H9 (cell line): ENCODE data around the gene SPANXA1. TPM values are rescaled to one million over a fixed set of nuclear protein-coding genes. Genes with fewer than 3 reads are reported as not detected.
"Not testable (repeated sequence)": the region's sequence is repeated elsewhere in the genome, so short reads cannot be mapped to it uniquely, and the experiment has no call there.

Source experiments
- DNase-seq: peaks from one replicate; pipeline ENCODE4 v3.0.0-alpha.2; 2017
- H2AFZ ChIP-seq: one replicate; pipeline ENCODE4 v1.6.1; 2013; ENCODE audit warnings: mild to moderate bottlenecking, low read length, control low read depth, moderate library complexity
- H2AK5ac ChIP-seq: 2 replicates; pipeline ENCODE4 v1.6.1; 2013; ENCODE audit warnings: low read length, control low read depth, mixed read lengths; ENCODE audit not compliant: insufficient read length
- H2BK120ac ChIP-seq: one replicate; pipeline ENCODE4 v1.6.1; 2013; ENCODE audit warnings: low read depth, mild to moderate bottlenecking, low read length, control low read depth, inconsistent platforms; ENCODE audit not compliant: poor library complexity, severe bottlenecking
- H2BK12ac ChIP-seq: 2 replicates; pipeline ENCODE4 v1.6.1; 2013; ENCODE audit warnings: low read length, control low read depth, mixed read lengths, low read depth; ENCODE audit not compliant: insufficient read length
- H2BK15ac ChIP-seq: 2 replicates; pipeline ENCODE4 v1.6.1; 2013; ENCODE audit warnings: low read depth, low read length, control low read depth
- H2BK20ac ChIP-seq: one replicate; pipeline ENCODE4 v1.6.1; 2013; ENCODE audit warnings: low read depth, mild to moderate bottlenecking, low read length, control low read depth, inconsistent platforms; ENCODE audit not compliant: poor library complexity, severe bottlenecking
- H2BK5ac ChIP-seq: 2 replicates; pipeline ENCODE4 v1.6.1; 2013; ENCODE audit warnings: low read length, control low read depth, mixed read lengths; ENCODE audit not compliant: insufficient read length
- H3K14ac ChIP-seq: 2 replicates; pipeline ENCODE4 v1.6.1; 2013; ENCODE audit warnings: low read length, control low read depth; ENCODE audit not compliant: insufficient read depth
- H3K18ac ChIP-seq: 2 replicates; pipeline ENCODE4 v1.6.1; 2013; ENCODE audit warnings: low read depth, mild to moderate bottlenecking, mixed read lengths, low read length, control low read depth; ENCODE audit not compliant: insufficient read length
- H3K23ac ChIP-seq: 2 replicates; pipeline ENCODE4 v1.6.1; 2013; ENCODE audit warnings: low read length, control low read depth, mixed read lengths, low read depth; ENCODE audit not compliant: insufficient read length
- H3K23me2 ChIP-seq: 2 replicates; pipeline ENCODE4 v1.6.1; 2013; ENCODE audit warnings: low read depth, mild to moderate bottlenecking, mixed read lengths, low read length, control low read depth; ENCODE audit not compliant: insufficient read length, poor library complexity, severe bottlenecking
- H3K27ac ChIP-seq: 2 replicates; pipeline ENCODE4 v1.5.1; 2013; ENCODE audit warnings: low read length, control low read depth, mixed read lengths, low read depth; ENCODE audit not compliant: insufficient read length
- H3K27me3 ChIP-seq: 2 replicates; pipeline ENCODE4 v1.6.1; 2013; ENCODE audit warnings: low read length, control low read depth, inconsistent platforms; ENCODE audit not compliant: insufficient read depth
- H3K4ac ChIP-seq: 2 replicates; pipeline ENCODE4 v1.6.1; 2013; ENCODE audit warnings: low read depth, mild to moderate bottlenecking, control low read depth, inconsistent platforms, low read length, moderate library complexity
- H3K4me1 ChIP-seq: 2 replicates; pipeline ENCODE4 v1.6.1; 2013; ENCODE audit warnings: low read length, control low read depth, inconsistent platforms; ENCODE audit not compliant: insufficient read depth
- H3K4me2 ChIP-seq: 2 replicates; pipeline ENCODE4 v1.6.1; 2013; ENCODE audit warnings: low read length, control low read depth, mixed read lengths; ENCODE audit not compliant: insufficient read length, insufficient read depth
- H3K56ac ChIP-seq: 2 replicates; pipeline ENCODE4 v1.6.1; 2013; ENCODE audit warnings: low read depth, mild to moderate bottlenecking, mixed read lengths, low read length, control low read depth; ENCODE audit not compliant: insufficient read length
- H3K79me1 ChIP-seq: 2 replicates; pipeline ENCODE4 v1.6.1; 2013; ENCODE audit warnings: low read depth, mild to moderate bottlenecking, moderate library complexity, low read length, control low read depth, inconsistent platforms; ENCODE audit not compliant: insufficient read depth, poor library complexity, severe bottlenecking
- H3K79me2 ChIP-seq: 2 replicates; pipeline ENCODE4 v1.6.1; 2013; ENCODE audit warnings: low read length, control low read depth, inconsistent platforms; ENCODE audit not compliant: insufficient read depth
- H3K9ac ChIP-seq: 2 replicates; pipeline ENCODE4 v1.6.1; 2013; ENCODE audit warnings: low read length, control low read depth, mixed read lengths; ENCODE audit not compliant: insufficient read length; ENCODE audit errors: extremely low read depth
- H3K9me3 ChIP-seq: one replicate; pipeline ENCODE4 v1.6.1; 2013; ENCODE audit warnings: low read depth, low read length, inconsistent platforms; ENCODE audit not compliant: control insufficient read depth
- H3T11ph ChIP-seq: one replicate; pipeline ENCODE4 v1.6.1; 2013; ENCODE audit warnings: mild to moderate bottlenecking, low read length, control low read depth, inconsistent platforms
- H4K20me1 ChIP-seq: one replicate; pipeline ENCODE4 v1.6.1; 2013; ENCODE audit not compliant: control insufficient read depth, insufficient read length, insufficient read depth
- H4K5ac ChIP-seq: 2 replicates; pipeline ENCODE4 v1.6.1; 2013; ENCODE audit warnings: low read depth, mild to moderate bottlenecking, mixed read lengths, low read length, control low read depth; ENCODE audit not compliant: insufficient read length
- H4K8ac ChIP-seq: replicated peaks from 2 replicates; pipeline ENCODE4 v1.6.1; 2013; ENCODE audit warnings: low read length, control low read depth, mixed read lengths, low read depth; ENCODE audit not compliant: insufficient read length
- H4K91ac ChIP-seq: 2 replicates; pipeline ENCODE4 v1.6.1; 2013; ENCODE audit warnings: low read depth, mild to moderate bottlenecking, moderate library complexity, mixed read lengths, low read length, control low read depth; ENCODE audit not compliant: insufficient read length
- H3K27ac Mint-ChIP-seq, 3 experiments: 2 replicates in 2 of 3; 3 replicates in 1 of 3; pipeline ENCODE4 v1.8.0; 2020 to 2021; ENCODE audit warnings: mixed read lengths in 3 of 3, mild to moderate bottlenecking in 1 of 3, moderate library complexity in 1 of 3
- H3K27me3 Mint-ChIP-seq: 2 replicates; pipeline ENCODE4 v1.8.0; 2021; ENCODE audit warnings: low read depth, mild to moderate bottlenecking, moderate library complexity, mixed read lengths
- H3K36me3 Mint-ChIP-seq, 3 experiments: 2 replicates in 2 of 3; 3 replicates in 1 of 3; pipeline ENCODE4 v1.8.0; 2020 to 2021; ENCODE audit warnings: low read depth in 3 of 3, mixed read lengths in 3 of 3; ENCODE audit not compliant: insufficient read depth in 1 of 3
- H3K4me1 Mint-ChIP-seq, 2 experiments: 2 replicates each; pipeline ENCODE4 v1.8.0; 2020; ENCODE audit warnings: mixed read lengths in 2 of 2
- H3K4me3 Mint-ChIP-seq, 2 experiments: 2 replicates in 1 of 2; 3 replicates in 1 of 2; pipeline ENCODE4 v1.8.0; 2020 to 2021; ENCODE audit warnings: mild to moderate bottlenecking in 2 of 2, mixed read lengths in 2 of 2, moderate library complexity in 1 of 2
- H3K9me3 Mint-ChIP-seq, 2 experiments: 2 replicates in 1 of 2; 3 replicates in 1 of 2; pipeline ENCODE4 v1.8.0; 2020; ENCODE audit warnings: mild to moderate bottlenecking in 2 of 2, mixed read lengths in 2 of 2, moderate library complexity in 1 of 2
- WGBS: extraction: QIAGEN DNeasy Blood & Tissue Kit; methylation state at CpG from one replicate; pipeline ENCODE4 v1.1.7; 2013; ENCODE audit warnings: missing lambda C conversion rate, low lambda C conversion rate, mixed read lengths; ENCODE audit not compliant: insufficient read length; ENCODE audit errors: extremely low coverage; 5-methylcytosine and 5-hydroxymethylcytosine counted together
- total RNA-seq: library from RNA; stranded (reverse); gene quantifications from 2 replicates; pipeline ENCODE4 v1.2.1, GENCODE V29; 2021

SPANXA1 gene
- total RNA-seq, 1 experiment from 2014 or later, result not detected

DNA sequence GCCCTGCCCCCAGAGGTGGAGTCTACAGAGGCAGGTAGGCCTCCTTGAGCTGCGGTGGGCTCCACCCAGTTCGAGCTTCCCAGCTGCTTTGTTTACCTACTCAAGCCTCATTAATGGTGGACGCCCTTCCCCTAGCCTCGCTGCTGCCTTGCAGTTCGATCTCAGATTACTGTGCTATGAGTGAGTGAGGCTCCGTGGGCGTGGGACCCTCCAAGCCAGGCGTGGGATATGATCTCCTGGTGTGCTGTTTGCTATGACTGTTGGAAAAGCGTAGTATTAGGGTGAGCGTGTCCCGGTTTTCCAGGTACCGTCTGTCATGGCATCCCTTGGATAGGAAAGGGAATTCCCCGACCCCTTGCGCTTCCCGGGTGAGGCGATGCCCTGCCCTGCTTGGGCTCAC, 42.0 kb downstream of the SPANXA1 start:
- H3K27me3 Mint-ChIP-seq, H2BK20ac ChIP-seq, H3K79me2 ChIP-seq, H4K5ac ChIP-seq, H4K20me1 ChIP-seq, H3K4me1 Mint-ChIP-seq, H3K23ac ChIP-seq, H2BK12ac ChIP-seq, H3K56ac ChIP-seq, H3K18ac ChIP-seq, DNase-seq, H4K91ac ChIP-seq, H2AFZ ChIP-seq, H3T11ph ChIP-seq, H4K8ac ChIP-seq, H3K9me3 Mint-ChIP-seq, H3K4me3 Mint-ChIP-seq, H3K79me1 ChIP-seq, H3K23me2 ChIP-seq, H3K9me3 ChIP-seq, H2BK120ac ChIP-seq, H3K4me2 ChIP-seq, H3K36me3 Mint-ChIP-seq, H3K27ac Mint-ChIP-seq, H2BK5ac ChIP-seq, H2BK15ac ChIP-seq, H3K27ac ChIP-seq, H3K4ac ChIP-seq, H3K4me1 ChIP-seq, H3K9ac ChIP-seq, H3K14ac ChIP-seq, H2AK5ac ChIP-seq, H3K27me3 ChIP-seq: not testable (repeated sequence)
- WGBS, result no CpG with 5 or more reads among the region's 16 CpGs

Other genes with a start within 250 kb of the SPANXA1 start
- not detected in 2 replicates for gene SPANXA2, start 5.0 kb upstream of the SPANXA1 start, total RNA-seq
- not detected in 2 replicates for gene SPANXD, start 114.0 kb upstream of the SPANXA1 start, total RNA-seq